DMS 273 treated with DMSO at 0.1 percent for 48 hours (cell line): ENCODE data around the gene RAD52.

Source experiments
- DNase-seq: peaks from one replicate; lab custom pipeline; 2025; lab: John Stamatoyannopoulos, UW

RAD52 gene

DNA sequence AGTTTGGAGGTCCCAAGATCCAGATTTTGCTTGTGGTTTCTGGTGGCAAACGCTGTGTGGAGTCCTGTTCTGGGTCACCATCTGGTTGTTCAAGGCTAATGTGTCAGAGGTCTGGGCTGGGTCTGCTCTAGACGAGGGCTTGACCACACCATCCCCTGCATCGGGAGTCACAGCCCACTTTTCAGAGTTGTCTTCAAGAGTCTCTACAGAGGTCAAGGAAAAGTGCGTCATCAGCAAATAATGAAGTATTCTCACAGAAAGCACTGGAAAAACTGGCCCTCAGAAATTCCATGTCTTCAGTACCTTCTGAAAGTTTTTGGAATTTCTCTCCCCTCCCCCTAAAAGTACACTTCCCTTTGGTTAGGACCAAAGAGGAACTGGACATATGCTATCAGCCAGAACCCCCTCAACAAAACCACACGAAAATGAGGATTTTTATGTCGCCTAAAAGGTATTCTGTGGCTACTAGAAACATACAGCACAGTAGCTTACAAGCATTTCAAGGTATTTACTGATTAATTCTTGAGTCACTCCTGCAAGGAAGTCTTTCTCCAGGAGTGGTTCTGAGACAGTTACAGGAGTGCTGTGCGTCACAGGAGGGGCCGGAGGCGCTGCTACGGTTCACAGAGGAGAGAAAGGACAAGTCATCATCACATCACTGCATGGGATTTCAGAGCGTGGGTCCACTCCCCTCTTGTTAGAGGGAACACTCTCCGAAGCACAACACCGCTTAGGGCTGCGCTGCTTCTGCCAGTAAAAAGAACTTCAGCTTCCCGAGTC is 35.4 kb downstream of the RAD52 start:
- DNase-seq, result no peak

DNA sequence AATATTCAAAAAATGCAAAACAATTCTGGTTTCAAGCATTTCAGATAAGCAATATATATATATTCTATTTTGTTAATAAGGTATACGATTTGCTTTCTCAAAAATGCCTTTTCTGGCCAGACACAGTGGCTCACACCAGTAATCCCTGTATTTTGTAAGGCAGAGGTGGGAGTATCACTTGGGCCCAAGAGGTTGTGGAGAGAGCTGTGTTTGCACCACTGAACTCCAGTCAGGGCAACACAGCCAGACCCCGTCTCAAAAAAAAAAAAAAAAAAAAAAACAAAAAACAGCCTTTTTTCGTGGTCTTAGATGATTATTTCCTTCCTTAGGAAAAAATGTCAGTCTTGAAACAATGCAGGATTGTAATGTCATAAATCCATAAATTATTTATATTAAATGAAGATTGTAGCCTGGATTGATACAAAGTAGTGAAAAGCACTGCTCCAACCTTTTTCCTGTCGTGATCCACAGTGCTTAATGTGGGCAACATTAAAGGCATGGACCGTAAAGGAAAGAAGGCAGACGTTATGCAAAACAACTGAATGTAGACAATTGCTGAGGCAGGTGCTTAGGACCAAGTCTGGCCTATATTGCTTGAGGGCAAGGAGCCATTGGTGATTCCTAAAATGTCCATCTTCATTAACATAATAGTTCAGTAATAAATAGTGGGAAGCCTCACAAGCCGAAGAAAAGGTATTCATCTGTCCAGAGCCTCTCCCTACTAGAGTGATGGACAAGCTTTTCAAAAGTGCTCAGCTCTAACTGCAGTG is 36.8 kb downstream of the RAD52 start:
- DNase-seq, result no peak

DNA sequence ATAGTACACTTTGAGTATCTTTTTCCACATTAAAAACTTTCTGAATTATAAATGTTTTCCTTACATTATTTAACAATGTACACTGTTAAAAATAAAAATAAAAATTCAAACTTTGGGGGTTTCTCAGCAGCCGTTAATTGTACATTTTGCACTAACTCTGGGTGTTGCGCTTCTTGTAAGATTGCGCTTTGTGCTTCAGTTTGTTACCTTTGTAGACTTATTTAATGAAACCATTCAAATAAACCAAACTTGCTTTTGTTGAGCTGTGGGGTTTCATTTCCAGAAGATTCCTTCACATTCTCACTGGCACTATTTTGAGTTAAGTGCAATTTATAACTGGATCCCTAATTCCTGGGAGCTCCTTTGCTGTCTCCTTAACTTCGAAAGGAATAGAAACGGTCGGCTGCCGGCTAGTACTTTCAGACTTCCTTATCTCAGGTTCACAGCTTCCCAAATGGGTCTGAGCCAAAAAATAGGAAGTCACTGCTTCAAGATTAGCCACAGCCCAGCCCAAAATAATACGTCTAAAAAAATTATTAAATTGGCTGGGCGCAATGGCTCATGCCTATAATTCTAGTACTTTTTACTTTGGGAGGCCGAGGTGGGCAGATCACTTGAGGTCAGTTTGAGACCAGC is 38.2 kb downstream of the RAD52 start:
- DNase-seq, result no peak

DNA sequence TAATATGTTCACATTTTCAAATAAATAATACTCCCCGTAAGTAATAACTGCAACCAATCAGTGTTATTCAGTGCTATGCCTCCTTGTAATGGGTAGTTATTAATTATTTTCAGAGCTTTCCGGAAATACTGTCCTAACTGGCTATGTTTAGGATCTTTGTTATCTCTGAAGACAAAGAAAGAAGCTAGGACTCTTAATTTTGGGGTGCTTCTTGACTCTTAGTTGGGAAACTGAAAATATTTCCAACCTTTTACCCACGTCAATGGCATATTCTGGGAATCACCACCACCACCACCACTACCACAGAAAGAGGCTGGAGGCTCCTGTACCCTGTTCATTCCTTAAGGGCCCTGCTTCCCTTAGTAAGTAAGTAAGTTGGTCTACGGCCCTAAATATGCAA is 39.1 kb downstream of the RAD52 start:
- DNase-seq, result no peak

GRCh38 chr12:909861-910260 is 39.6 kb downstream of the RAD52 start:
- DNase-seq, result no peak

DNA sequence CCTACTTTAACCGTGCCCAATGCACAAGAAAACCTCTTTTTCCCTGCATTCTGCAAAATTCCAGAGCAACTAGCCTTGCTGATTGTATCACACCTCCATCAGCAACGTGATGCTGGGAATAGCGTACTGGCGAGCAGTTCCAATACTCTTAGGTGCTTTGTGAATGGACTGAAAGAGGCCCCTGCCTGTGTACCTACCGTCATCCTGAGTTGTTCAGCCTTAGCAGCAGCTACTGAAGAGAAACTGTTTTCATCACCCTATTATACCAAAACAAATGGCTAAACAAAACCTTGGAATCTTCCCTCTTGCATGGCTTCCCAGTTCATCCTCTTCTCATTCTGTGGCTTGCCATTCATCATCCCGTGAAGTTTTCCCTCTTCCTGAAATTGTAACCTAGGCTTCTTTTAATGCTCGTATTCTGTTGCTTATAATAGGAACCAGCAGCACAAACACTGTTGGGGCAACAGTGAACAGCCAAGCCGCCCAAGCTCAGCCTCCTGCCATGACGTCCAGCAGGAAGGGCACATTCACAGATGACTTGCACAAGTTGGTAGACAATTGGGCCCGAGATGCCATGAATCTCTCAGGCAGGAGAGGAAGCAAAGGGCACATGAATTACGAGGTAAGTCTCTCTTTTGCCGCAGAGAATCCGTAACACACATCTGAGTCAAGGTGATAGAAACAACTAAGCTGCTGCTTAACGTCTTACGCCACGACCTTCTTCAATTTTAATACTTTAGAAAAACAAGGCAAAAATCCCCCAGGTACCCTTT is 41.9 kb downstream of the RAD52 start:
- no peak for DNase-seq

DNA sequence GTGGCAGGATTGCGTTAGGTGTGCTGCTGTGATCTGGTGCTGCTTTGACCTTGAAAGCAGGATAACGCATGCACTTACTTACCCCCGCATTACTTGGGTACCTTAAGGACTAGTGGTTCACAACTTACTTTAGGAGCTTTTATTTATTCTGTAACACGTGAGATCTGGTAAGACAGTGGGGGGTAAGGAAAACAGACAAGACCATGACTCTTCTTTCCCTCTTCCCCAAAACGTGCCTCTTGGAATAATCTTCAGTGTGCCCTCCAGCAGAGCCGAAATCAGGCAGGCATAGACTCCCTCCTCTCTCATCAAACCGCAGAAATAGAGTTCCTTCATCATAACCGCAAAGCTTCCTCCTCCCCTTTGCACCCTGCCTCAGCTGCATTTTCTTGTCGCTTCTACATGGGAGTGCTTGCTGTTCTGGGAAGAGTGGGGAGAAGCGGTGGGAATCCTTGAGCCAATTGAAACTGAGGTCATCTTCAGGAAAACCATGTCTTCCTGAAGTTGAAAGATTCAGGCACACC is 43.4 kb downstream of the RAD52 start:
- DNase-seq, result no peak

DNA sequence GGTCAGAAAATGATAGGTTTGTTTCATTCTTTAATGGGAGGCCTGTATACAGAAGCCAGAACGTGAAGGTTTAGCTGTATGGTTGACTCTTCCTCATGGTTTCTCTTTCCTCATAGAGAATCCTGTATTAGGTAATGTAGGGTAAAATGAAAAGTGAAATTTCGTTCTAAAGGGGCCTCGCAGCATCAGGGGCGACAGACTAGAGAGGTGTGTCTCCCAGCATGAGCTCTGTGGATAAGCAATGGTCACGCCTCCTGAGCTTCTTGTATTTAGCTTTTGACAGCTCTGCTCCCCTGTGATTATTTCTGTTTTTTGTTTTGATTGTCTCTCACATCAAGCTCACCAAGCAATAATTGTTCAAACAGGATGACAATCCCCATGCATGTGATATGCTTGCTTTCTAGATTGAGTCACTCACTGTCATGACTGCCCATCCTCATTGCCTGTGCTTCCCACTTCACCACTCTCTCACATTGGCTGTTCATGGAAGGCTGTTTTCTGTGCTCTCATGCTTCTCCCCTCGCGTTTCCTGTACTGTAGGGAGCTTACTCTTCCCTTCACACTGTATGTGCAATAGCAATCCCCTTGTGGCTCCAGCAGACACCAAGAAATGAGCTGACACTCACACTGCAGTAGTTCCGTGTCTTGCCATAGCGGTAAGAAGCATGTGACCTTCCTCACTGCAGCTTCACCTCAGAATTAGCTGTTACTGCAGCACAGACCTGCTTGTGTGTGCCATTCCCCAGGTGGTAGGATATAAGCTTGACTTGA is 44.0 kb downstream of the RAD52 start:
- DNase-seq, result no peak

DNA sequence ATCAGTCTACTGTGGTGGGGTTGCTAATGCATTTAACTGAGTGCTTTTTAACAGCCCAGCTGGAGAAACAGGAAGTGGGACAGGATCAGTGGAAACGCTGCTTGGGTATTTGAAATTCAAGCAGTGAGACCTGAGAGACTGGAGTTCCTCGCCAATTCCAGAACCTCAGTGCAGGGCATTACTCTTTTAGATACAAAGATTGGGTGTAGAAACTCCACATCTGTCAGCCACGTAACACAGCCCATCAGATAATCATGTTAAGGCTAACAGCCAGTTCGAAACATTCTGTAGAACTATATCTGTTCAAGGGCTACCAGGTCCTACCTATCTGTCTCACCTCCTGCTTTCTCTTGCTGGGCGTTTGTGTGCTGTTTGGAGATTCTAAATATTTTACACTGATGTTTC is 45.5 kb downstream of the RAD52 start:
- no peak for DNase-seq

- no peak for DNase-seq
These were observed 46.4 kb downstream of the RAD52 start for GRCh38 chr12:903055-903454.

GRCh38 chr12:902581-902980 is 46.9 kb downstream of the RAD52 start:
- no peak for DNase-seq

- no peak for DNase-seq
These were observed 52.1 kb downstream of the RAD52 start for GRCh38 chr12:897386-897785.

- no peak for DNase-seq
These were observed 53.5 kb downstream of the RAD52 start for GRCh38 chr12:896031-896430.

DNA sequence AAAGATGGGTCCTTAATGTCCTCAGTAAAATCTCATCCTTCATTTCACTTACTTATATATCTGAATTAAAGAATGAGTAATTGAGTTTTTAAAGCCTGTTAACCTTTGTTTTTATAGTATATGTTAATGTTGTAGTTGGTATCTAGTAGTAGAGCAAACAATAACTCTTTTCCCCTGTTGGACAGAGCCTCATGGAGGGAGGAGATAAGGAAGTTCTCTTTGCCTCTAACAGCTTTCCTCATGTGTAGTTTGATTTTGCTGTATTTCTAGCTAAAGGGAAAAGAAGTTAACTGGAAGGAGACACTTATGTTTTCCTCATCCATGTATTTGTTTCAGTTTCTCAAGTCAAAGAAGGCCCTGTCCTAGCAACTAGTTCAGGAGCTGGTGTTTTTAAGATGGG is 55.3 kb downstream of the RAD52 start:
- no peak for DNase-seq

DNA sequence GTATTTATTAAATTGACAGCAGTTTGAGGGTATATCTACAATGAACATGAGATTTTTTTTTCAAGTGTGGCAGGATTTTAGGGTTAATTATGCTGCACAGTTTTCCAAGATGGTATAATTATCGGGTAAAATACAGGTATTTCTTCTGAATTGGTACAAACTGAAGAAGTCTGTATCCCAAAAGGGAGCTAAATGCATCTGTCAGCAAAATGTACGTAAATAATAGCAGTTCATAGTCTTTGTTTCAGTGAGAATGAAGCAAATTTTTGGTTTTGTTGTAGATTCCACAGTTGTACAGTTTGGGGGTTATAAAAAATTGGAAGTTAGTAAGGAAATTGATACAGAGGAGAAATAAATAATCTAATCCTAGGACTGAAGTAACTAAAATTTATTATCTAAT is 63.3 kb downstream of the RAD52 start:
- no peak for DNase-seq

- DNase-seq, result no peak
These were observed 63.8 kb downstream of the RAD52 start for GRCh38 chr12:885701-886100.

GRCh38 chr12:884746-885414 is 64.6 kb downstream of the RAD52 start:
- no peak for DNase-seq

DNA sequence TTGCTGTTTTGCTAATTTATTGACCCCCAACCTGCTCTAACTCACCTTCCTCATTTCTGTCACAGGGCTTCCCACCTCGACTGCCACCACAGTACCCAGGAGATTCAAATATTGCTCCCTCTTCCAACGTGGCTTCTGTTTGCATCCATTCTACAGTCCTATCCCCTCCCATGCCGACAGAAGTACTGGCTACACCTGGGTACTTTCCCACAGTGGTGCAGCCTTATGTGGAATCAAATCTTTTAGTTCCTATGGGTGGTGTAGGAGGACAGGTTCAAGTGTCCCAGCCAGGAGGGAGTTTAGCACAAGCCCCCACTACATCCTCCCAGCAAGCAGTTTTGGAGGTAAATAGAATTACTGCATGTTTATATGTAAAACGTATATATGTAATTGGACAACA is 68.8 kb downstream of the RAD52 start:
- DNase-seq, result no peak

- no peak for DNase-seq
These were observed 69.9 kb downstream of the RAD52 start for GRCh38 chr12:879641-880040.

- no peak for DNase-seq
These were observed 75.5 kb downstream of the RAD52 start for GRCh38 chr12:873954-874353.

GRCh38 chr12:870378-870777 is 79.1 kb downstream of the RAD52 start:
- DNase-seq, result no peak
